Upper lobe of right lung (tissue), 1 donor: Measurements from ENCODE around the gene MPZL2. TPM values are rescaled to one million over a fixed set of nuclear protein-coding genes. Genes with fewer than 3 reads are reported as not detected.

ENCODE experiments used
- ATAC-seq: fragments of 200-7000 bp; cut with Tn5 transposase; one replicate; pipeline ENCODE4 v1.9.1; 2020; ENCODE audit warnings: mild to moderate bottlenecking, moderate library complexity
- DNase-seq: peaks from one replicate; pipeline ENCODE4 v3.0.0-alpha.2; 2020
- H3K27ac ChIP-seq: fragments of 200-600 bp; one replicate; pipeline ENCODE4 v1.8.0; 2022
- H3K27me3 ChIP-seq: fragments of 200-600 bp; one replicate; pipeline ENCODE4 v1.8.0; 2022; ENCODE audit warnings: mild to moderate bottlenecking
- H3K36me3 ChIP-seq: fragments of 200-600 bp; one replicate; pipeline ENCODE4 v1.8.0; 2022
- H3K4me1 ChIP-seq: fragments of 200-600 bp; one replicate; pipeline ENCODE4 v1.8.0; 2022
- H3K4me3 ChIP-seq: fragments of 200-600 bp; one replicate; pipeline ENCODE4 v1.8.0; 2022; ENCODE audit warnings: mild to moderate bottlenecking
- H3K9me3 ChIP-seq: fragments of 200-600 bp; one replicate; pipeline ENCODE4 v1.8.0; 2022
- CTCF ChIP-seq: fragments of 200-600 bp; IDR thresholded peaks from one replicate; pipeline ENCODE4 v1.8.0; 2022; ENCODE audit warnings: antibody characterized with exemption
- intact Hi-C: fragments of 100-400 bp; cut with DNase I; formaldehyde crosslinking; loops from one replicate; pipeline ENCODE4 v1.11.0; 2022
- total RNA-seq: library from RNA; stranded (reverse); fragmentation: NEBNext Ultra II Directional; extraction: Animal tissue kit (Norgen Biotek cat#: 25700); gene quantifications from one replicate; pipeline ENCODE4 v1.2.1, GENCODE V29; 2021
- donor health status: DM: no; HTN: yes; CAD: no; lungs with severe emphysema.

The MPZL2 gene
- total RNA-seq, 1 donor from 2014 or later = 119 TPM

GRCh38 chr11:118238421-118238820, 25.7 kb downstream of the MPZL2 start:
- Histone ChIP-seq H3K9me3 (no peaks in the 10 kb centered on the region), H3K27ac (peak overlapping the region; percentile 68), H3K4me1 (peaks cover 36% of the 10 kb centered on the region), H3K27me3 (no peaks in the 10 kb centered on the region), H3K4me3 (no peak overlapping the region), H3K36me3 (no peaks in the 10 kb centered on the region)
- no peak for DNase-seq
- no peak for ATAC-seq
- intact Hi-C loops = no loop called here
- TF ChIP-seq CTCF = no peak

GRCh38 chr11:118236170-118236569, 27.9 kb downstream of the MPZL2 start:
- intact Hi-C loops = no loop called here
- Histone ChIP-seq H3K4me1 (peaks cover 22% of the 10 kb centered on the region), H3K9me3 (no peaks in the 10 kb centered on the region), H3K27me3 (no peaks in the 10 kb centered on the region), H3K27ac (no peak overlapping the region), H3K36me3 (no peaks in the 10 kb centered on the region), H3K4me3 (no peak overlapping the region)
- ATAC-seq (no peak), DNase-seq (no peak)
- TF ChIP-seq CTCF = no peak

- no peak overlapping the region for H3K4me3 ChIP-seq
- DNase-seq (no peak), ATAC-seq (no peak)
- no peak for TF ChIP-seq CTCF
- H3K9me3 ChIP-seq = no peaks in the 10 kb centered on the region
- no peaks in the 10 kb centered on the region for H3K36me3 ChIP-seq
- H3K4me1 ChIP-seq = peaks cover 23% of the 10 kb centered on the region
- H3K27me3 ChIP-seq = no peaks in the 10 kb centered on the region
- H3K27ac ChIP-seq = no peak overlapping the region
- intact Hi-C loops = no loop called here
These were observed 29.3 kb downstream of the MPZL2 start for GRCh38 chr11:118234833-118235232.

GRCh38 chr11:118233850-118234249, 30.2 kb downstream of the MPZL2 start:
- no peak overlapping the region for H3K27ac ChIP-seq
- DNase-seq (no peak), ATAC-seq (no peak)
- peaks cover 20% of the 10 kb centered on the region for H3K4me1 ChIP-seq
- H3K27me3 ChIP-seq = no peaks in the 10 kb centered on the region
- intact Hi-C loops = no loop called here
- TF ChIP-seq CTCF = no peak
- no peaks in the 10 kb centered on the region for H3K9me3 ChIP-seq
- H3K36me3 ChIP-seq = no peaks in the 10 kb centered on the region
- H3K4me3 ChIP-seq = no peak overlapping the region

GRCh38 chr11:118233377-118233776, 30.7 kb downstream of the MPZL2 start:
- Histone ChIP-seq H3K9me3 (no peaks in the 10 kb centered on the region), H3K36me3 (no peaks in the 10 kb centered on the region), H3K4me3 (no peak overlapping the region), H3K4me1 (peaks cover 15% of the 10 kb centered on the region), H3K27me3 (no peaks in the 10 kb centered on the region), H3K27ac (no peak overlapping the region)
- DNase-seq = no peak
- no peak for TF ChIP-seq CTCF
- ATAC-seq = peak; percentile 30
- intact Hi-C loops = no loop called here

- intact Hi-C loops = no loop called here
- DNase-seq (no peak), ATAC-seq (no peak)
- H3K27me3 ChIP-seq = no peaks in the 10 kb centered on the region
- no peaks in the 10 kb centered on the region for H3K36me3 ChIP-seq
- no peak for TF ChIP-seq CTCF
- H3K9me3 ChIP-seq = no peaks in the 10 kb centered on the region
- peaks cover 17% of the 10 kb centered on the region for H3K4me1 ChIP-seq
- no peak overlapping the region for H3K4me3 ChIP-seq
- no peak overlapping the region for H3K27ac ChIP-seq
These were observed 31.4 kb downstream of the MPZL2 start for GRCh38 chr11:118232659-118233058.
